HepG2 (cell line): ENCODE results near the gene LSM2. TPM values are rescaled to one million over a fixed set of nuclear protein-coding genes. Genes with fewer than 3 reads are reported as not detected.

Experiments used
- ATAC-seq: fragments of 200-7000 bp; cut with Tn5 transposase; 3 replicates; pipeline ENCODE4 v1.9.1; 2020; ENCODE audit warnings: mild to moderate bottlenecking, moderate library complexity
- BruUV-seq: library from RNA; stranded (reverse); fragments of 400-500 nt; replicated peaks from 2 replicates; lab custom pipeline; 2021; lab: Mats Ljungman, UMichigan
- CTCF ChIA-PET: fragments of 300-600 bp; formaldehyde crosslinking; extraction: SDS; loops from one replicate; lab custom pipeline; 2021; ENCODE audit warnings: low total read pairs, inconsistent platforms, low intra/inter-chr PET ratio; lab: Yijun Ruan, JAX
- POLR2A ChIA-PET: fragments of 350-600 bp; sonication (Branson Sonifier 250); formaldehyde crosslinking; loops from one replicate; lab custom pipeline; 2020; ENCODE audit warnings: antibody characterized with exemption, inconsistent platforms; lab: Yijun Ruan, JAX
- DNase-seq: peaks from one replicate; pipeline ENCODE4 v3.0.0-alpha.2; 2015; ENCODE audit warnings: low spot score
- FAIRE-seq: peaks from 3 replicates; lab custom pipeline; 2011; peaks lifted over from hg19 to GRCh38; lab: Jason Lieb, UNC
- H2AFZ ChIP-seq: one replicate; pipeline ENCODE4 v1.6.1; 2011; ENCODE audit warnings: low read length, inconsistent platforms
- H3K27ac ChIP-seq: fragments of 300-600 bp; 3 replicates; pipeline ENCODE4 v1.8.0; 2011; ENCODE audit warnings: mixed run types, mild to moderate bottlenecking, mixed read lengths, low read length, inconsistent platforms; ENCODE audit not compliant: insufficient read depth; ENCODE audit errors: extremely low read length
- H3K27me3 ChIP-seq, 2 experiments: fragments of 200-600 bp in 1 of 2; 2 replicates in 1 of 2; 3 replicates in 1 of 2; pipeline versions ENCODE4 v1.6.0 to v1.8.0; 2011; ENCODE audit warnings: low read length in 2 of 2, mild to moderate bottlenecking in 2 of 2, moderate library complexity in 2 of 2, inconsistent platforms in 1 of 2; ENCODE audit not compliant: insufficient read depth in 2 of 2, control insufficient read depth in 1 of 2
- H3K36me3 ChIP-seq, 2 experiments: fragments of 200-600 bp in 1 of 2; replicated peaks in 1 of 2; 2 replicates in 1 of 2; 3 replicates in 1 of 2; pipeline versions ENCODE4 v1.5.1 to v1.8.0; 2011; ENCODE audit warnings: low read length in 2 of 2, inconsistent platforms in 1 of 2; ENCODE audit not compliant: insufficient read depth in 2 of 2, control insufficient read depth in 1 of 2
- H3K4me1 ChIP-seq: 2 replicates; pipeline ENCODE4 v1.5.1; 2012; ENCODE audit warnings: low read length, inconsistent platforms; ENCODE audit not compliant: insufficient read depth
- H3K4me2 ChIP-seq: 2 replicates; pipeline ENCODE4 v1.6.0; 2011; ENCODE audit warnings: low read depth, low read length, inconsistent platforms
- H3K4me3 ChIP-seq, 3 experiments: fragments of 200-600 bp in 1 of 3; sonication (generic), shearing (Covaris generic) in 1 of 3; replicated peaks in 1 of 3; 2 replicates each; pipeline ENCODE4 v1.5.1; 2011 to 2016; ENCODE audit warnings: low read length in 3 of 3, inconsistent platforms in 2 of 3, low read depth in 2 of 3, mild to moderate bottlenecking in 2 of 3, control low read depth in 1 of 3, mixed read lengths in 1 of 3; ENCODE audit not compliant: insufficient read depth in 1 of 3
- H3K79me2 ChIP-seq: one replicate; pipeline ENCODE4 v1.6.1; 2011; ENCODE audit warnings: low read length, inconsistent platforms; ENCODE audit not compliant: insufficient read depth
- H3K9ac ChIP-seq: 2 replicates; pipeline ENCODE4 v1.6.0; 2011; ENCODE audit warnings: mild to moderate bottlenecking, low read depth, low read length, inconsistent platforms; ENCODE audit not compliant: insufficient read depth
- H3K9me3 ChIP-seq: 2 replicates; pipeline ENCODE4 v1.5.1; 2012; ENCODE audit warnings: mild to moderate bottlenecking, low read length
- H4K20me1 ChIP-seq: 2 replicates; pipeline ENCODE4 v1.6.0; 2011; ENCODE audit warnings: inconsistent platforms, mild to moderate bottlenecking, low read length, moderate library complexity; ENCODE audit not compliant: insufficient read depth
- AGO2 ChIP-seq: fragments of 200-400 bp; formaldehyde crosslinking; optimal IDR thresholded peaks from 2 replicates; pipeline ENCODE3; 2017; ENCODE audit warnings: mild to moderate bottlenecking, low read depth, low read length, moderate library complexity
- FIP1L1 ChIP-seq: fragments of 200-400 bp; formaldehyde crosslinking; IDR thresholded peaks from 2 replicates; pipeline ENCODE4 v1.6.1; 2018; ENCODE audit warnings: low read depth, mild to moderate bottlenecking, low read length, moderate library complexity, borderline replicate concordance; ENCODE audit not compliant: insufficient read depth
- FOXO1 ChIP-seq: sonication (generic); formaldehyde crosslinking; IDR thresholded peaks from 2 replicates; pipeline ENCODE4 v1.4.0; 2020; ENCODE audit warnings: missing genetic modification reagents
- GFI1 ChIP-seq: sonication (generic); formaldehyde crosslinking; IDR thresholded peaks from 2 replicates; pipeline ENCODE4 v1.5.0; 2020; ENCODE audit warnings: missing genetic modification reagents, mild to moderate bottlenecking, borderline replicate concordance
- MAF1 ChIP-seq: sonication (generic); formaldehyde crosslinking; IDR thresholded peaks from 2 replicates; pipeline ENCODE4 v1.5.0; 2020; ENCODE audit warnings: missing genetic modification reagents, borderline replicate concordance
- MEF2D ChIP-seq: sonication (generic); formaldehyde crosslinking; IDR thresholded peaks from 2 replicates; pipeline ENCODE4 v1.5.1; 2020; ENCODE audit warnings: mild to moderate bottlenecking, missing genetic modification reagents
- NONO ChIP-seq, 2 experiments: fragments of 450-650 bp in 1 of 2; sonication (generic) in 1 of 2; formaldehyde crosslinking in 1 of 2; IDR thresholded peaks in 1 of 2; conservative IDR thresholded peaks in 1 of 2; 2 replicates each; pipeline versions ENCODE4 v1.6.1 to v1.8.0; 2017 to 2022; ENCODE audit warnings: mild to moderate bottlenecking in 1 of 2, missing genetic modification reagents in 1 of 2, moderate library complexity in 1 of 2
- NR1H2 ChIP-seq: sonication (generic); formaldehyde crosslinking; IDR thresholded peaks from 2 replicates; pipeline ENCODE4 v1.8.1; 2022; ENCODE audit warnings: low read depth, missing genetic modification reagents, borderline replicate concordance
- NR2F2 ChIP-seq: IDR thresholded peaks from 2 replicates; pipeline ENCODE4 v1.6.1; 2012; ENCODE audit warnings: low read depth, inconsistent platforms, borderline replicate concordance
- SIX1 ChIP-seq: sonication (generic); formaldehyde crosslinking; IDR thresholded peaks from 2 replicates; pipeline ENCODE4 v1.4.0; 2020; ENCODE audit warnings: missing genetic modification reagents, borderline replicate concordance
- SMAD3 ChIP-seq: sonication (generic); formaldehyde crosslinking; IDR thresholded peaks from 2 replicates; pipeline ENCODE4 v1.4.0; 2020; ENCODE audit warnings: missing genetic modification reagents
- SMYD3 ChIP-seq: sonication (generic); formaldehyde crosslinking; IDR thresholded peaks from 2 replicates; pipeline ENCODE4 v1.8.1; 2023; ENCODE audit warnings: mild to moderate bottlenecking, missing genetic modification reagents
- ZFP90 ChIP-seq: sonication (generic); formaldehyde crosslinking; IDR thresholded peaks from 2 replicates; pipeline ENCODE4 v1.8.0; 2022; ENCODE audit warnings: missing genetic modification reagents, mild to moderate bottlenecking, inconsistent platforms, borderline replicate concordance
- ZNF446 ChIP-seq: sonication (generic); formaldehyde crosslinking; IDR thresholded peaks from 2 replicates; pipeline ENCODE4 v1.5.0; 2020; ENCODE audit warnings: mild to moderate bottlenecking, missing genetic modification reagents
- ZNF615 ChIP-seq: sonication (generic); formaldehyde crosslinking; IDR thresholded peaks from 2 replicates; pipeline ENCODE4 v1.5.0; 2020; ENCODE audit warnings: mild to moderate bottlenecking, missing genetic modification reagents, borderline replicate concordance
- WGBS: methylation state at CpG from one replicate; pipeline ENCODE4 v1.1.6; 2017; ENCODE audit warnings: low lambda C conversion rate; 5-methylcytosine and 5-hydroxymethylcytosine counted together
- in situ Hi-C: cut with HindIII; loops from 2 replicates; pipeline ENCODE4 v1.10.0; 2017; ENCODE audit warnings: low pct_unique_long_range_greater_than_20kb; ENCODE audit not compliant: extremely low pct_ligation_motif_present
- intact Hi-C: fragments of 100-400 bp; cut with micrococcal nuclease; formaldehyde crosslinking; loops from one replicate; pipeline ENCODE4 v1.10.0; 2022; ENCODE audit not compliant: unreplicated experiment
- polyA plus RNA-seq, 8 experiments: library from polyadenylated mRNA; depleted of rRNA in 3 of 8; stranded (reverse) in 7 of 8; unstranded in 1 of 8; fragments of >200 nt; fragmentation: Illumina TruSeq in 4 of 8; extraction: Trizol in 4 of 8; gene quantifications; 2 replicates each; pipeline versions ENCODE4 v1.2.1 to v1.2.3, GENCODE V29; 2011 to 2016; ENCODE audit warnings: low read depth in 4 of 8, missing spikeins in 1 of 8, mixed read lengths in 1 of 8; ENCODE audit not compliant: insufficient read depth in 1 of 8
- total RNA-seq, 5 experiments: library from RNA; depleted of rRNA; stranded (reverse); fragments of >200 nt; fragmentation: Illumina TruSeq; extraction: Trizol; gene quantifications; 2 replicates each; pipeline ENCODE4 v1.2.3, GENCODE V29; 2016; ENCODE audit warnings: low read depth in 1 of 5
- TF ChIP-seq, protein P1 (sequence below): sonication (generic); formaldehyde crosslinking; IDR thresholded peaks from 2 replicates; pipeline ENCODE4 v1.4.0; 2020; ENCODE audit warnings: missing genetic modification reagents
- TF ChIP-seq, protein P2 (sequence below): sonication (generic); formaldehyde crosslinking; IDR thresholded peaks from 2 replicates; pipeline ENCODE4 v1.4.0; 2020; ENCODE audit warnings: missing genetic modification reagents

Gene LSM2
- total and polyA plus RNA-seq, 2 of the 13 experiments (the other 11 are each of a cell fraction or from before 2014, with no cell fraction given), result 69.4 to 90.5 TPM

- CTCF ChIA-PET, result no interaction called here
- H3K4me1 ChIP-seq, result peaks cover 42% of the 10 kb centered on the region
- TF ChIP-seq MEF2D (CRISPR knock-in tag), result no peak; the same call in 1 of the 2 replicates
- 0 out of 2 replicates have a peak, but pooled peaks have one; percentile 15 for TF ChIP-seq GFI1
- 0 out of 2 replicates have a peak, but pooled peaks have one; percentile 33 for TF ChIP-seq MAF1 (CRISPR knock-in tag)
- no peak for TF ChIP-seq SIX1 (CRISPR knock-in tag)
- TF ChIP-seq, protein P1, sequence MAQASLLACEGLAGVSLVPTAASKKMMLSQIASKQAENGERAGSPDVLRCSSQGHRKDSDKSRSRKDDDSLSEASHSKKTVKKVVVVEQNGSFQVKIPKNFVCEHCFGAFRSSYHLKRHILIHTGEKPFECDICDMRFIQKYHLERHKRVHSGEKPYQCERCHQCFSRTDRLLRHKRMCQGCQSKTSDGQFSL (CRISPR knock-in tag), result 0 out of 2 replicates have a peak, but pooled peaks have one; percentile 55
- no peak for TF ChIP-seq ZNF446 (CRISPR knock-in tag)
- 0 out of 2 replicates have a peak, but pooled peaks have one; percentile 28 for TF ChIP-seq ZFP90
- 0 out of 2 replicates have a peak, but pooled peaks have one; percentile 14 for TF ChIP-seq SMAD3 (CRISPR knock-in tag)
- no peak for TF ChIP-seq FIP1L1
- TF ChIP-seq ZNF615, result peak; percentile 59; the same call in 1 of the 2 replicates
- TF ChIP-seq NONO (IDR thresholded peaks at IDR 0.05), result no peak
- TF ChIP-seq NONO (CRISPR knock-in tag; conservative IDR thresholded peaks at IDR 0.05), result no peak
- TF ChIP-seq SMYD3 (CRISPR knock-in tag), result no peak
- TF ChIP-seq, protein P2, sequence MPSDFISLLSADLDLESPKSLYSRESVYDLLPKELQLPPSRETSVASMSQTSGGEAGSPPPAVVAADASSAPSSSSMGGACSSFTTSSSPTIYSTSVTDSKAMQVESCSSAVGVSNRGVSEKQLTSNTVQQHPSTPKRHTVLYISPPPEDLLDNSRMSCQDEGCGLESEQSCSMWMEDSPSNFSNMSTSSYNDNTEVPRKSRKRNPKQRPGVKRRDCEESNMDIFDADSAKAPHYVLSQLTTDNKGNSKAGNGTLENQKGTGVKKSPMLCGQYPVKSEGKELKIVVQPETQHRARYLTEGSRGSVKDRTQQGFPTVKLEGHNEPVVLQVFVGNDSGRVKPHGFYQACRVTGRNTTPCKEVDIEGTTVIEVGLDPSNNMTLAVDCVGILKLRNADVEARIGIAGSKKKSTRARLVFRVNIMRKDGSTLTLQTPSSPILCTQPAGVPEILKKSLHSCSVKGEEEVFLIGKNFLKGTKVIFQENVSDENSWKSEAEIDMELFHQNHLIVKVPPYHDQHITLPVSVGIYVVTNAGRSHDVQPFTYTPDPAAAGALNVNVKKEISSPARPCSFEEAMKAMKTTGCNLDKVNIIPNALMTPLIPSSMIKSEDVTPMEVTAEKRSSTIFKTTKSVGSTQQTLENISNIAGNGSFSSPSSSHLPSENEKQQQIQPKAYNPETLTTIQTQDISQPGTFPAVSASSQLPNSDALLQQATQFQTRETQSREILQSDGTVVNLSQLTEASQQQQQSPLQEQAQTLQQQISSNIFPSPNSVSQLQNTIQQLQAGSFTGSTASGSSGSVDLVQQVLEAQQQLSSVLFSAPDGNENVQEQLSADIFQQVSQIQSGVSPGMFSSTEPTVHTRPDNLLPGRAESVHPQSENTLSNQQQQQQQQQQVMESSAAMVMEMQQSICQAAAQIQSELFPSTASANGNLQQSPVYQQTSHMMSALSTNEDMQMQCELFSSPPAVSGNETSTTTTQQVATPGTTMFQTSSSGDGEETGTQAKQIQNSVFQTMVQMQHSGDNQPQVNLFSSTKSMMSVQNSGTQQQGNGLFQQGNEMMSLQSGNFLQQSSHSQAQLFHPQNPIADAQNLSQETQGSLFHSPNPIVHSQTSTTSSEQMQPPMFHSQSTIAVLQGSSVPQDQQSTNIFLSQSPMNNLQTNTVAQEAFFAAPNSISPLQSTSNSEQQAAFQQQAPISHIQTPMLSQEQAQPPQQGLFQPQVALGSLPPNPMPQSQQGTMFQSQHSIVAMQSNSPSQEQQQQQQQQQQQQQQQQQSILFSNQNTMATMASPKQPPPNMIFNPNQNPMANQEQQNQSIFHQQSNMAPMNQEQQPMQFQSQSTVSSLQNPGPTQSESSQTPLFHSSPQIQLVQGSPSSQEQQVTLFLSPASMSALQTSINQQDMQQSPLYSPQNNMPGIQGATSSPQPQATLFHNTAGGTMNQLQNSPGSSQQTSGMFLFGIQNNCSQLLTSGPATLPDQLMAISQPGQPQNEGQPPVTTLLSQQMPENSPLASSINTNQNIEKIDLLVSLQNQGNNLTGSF (CRISPR knock-in tag), result no peak; the same call in 1 of the 2 replicates
- TF ChIP-seq NR1H2 (CRISPR knock-in tag), result no peak
- TF ChIP-seq NR2F2, result no peak
- 0 out of 2 replicates have a peak, but pooled peaks have one; percentile 1 for TF ChIP-seq FOXO1 (CRISPR knock-in tag)
- no peak for TF ChIP-seq AGO2
Measured at GRCh38 chr6:31826793-31827285, 20.1 kb upstream of the LSM2 start.

More at GRCh38 chr6:31826793-31827285, 20.1 kb upstream of the LSM2 start:
- DNase-seq, result no peak
- intact Hi-C loops, result no loop called here
- Histone ChIP-seq H3K27ac (peak overlapping the region; percentile 48), H3K9me3 (no peaks in the 10 kb centered on the region), H3K36me3 (no peaks in the 10 kb centered on the region), H2AFZ (peak overlapping the region; percentile 8), H3K4me2 (peak overlapping the region; percentile 81), H3K79me2 (peaks cover 28% of the 10 kb centered on the region), H3K9ac (peak overlapping the region; percentile 52), H4K20me1 (peaks cover 4% of the 10 kb centered on the region), H3K27me3 (no peaks in the 10 kb centered on the region; a peak in 1 of 5 replicates), H3K4me3 (peak overlapping the region; percentile 56 to 91 (median 59))
- TSS peak; percentile 96 for BruUV-seq
- in situ Hi-C loops, result no loop called here
- no peak for ATAC-seq
- FAIRE-seq, result no peak
- POLR2A ChIA-PET, result interaction anchor here (0.6 to 3.4 kb wide), 61 partner anchors 9 to 1145 kb away, joined by 3 to 107 read pairs (median 5); partner anchors contain the start of genes ABHD16A, APOM, ATF6B and BAG6
- WGBS, result 4% methylated on average over 13 of the region's 13 CpGs
